T follicular helper cell (primary cell): Measurements from ENCODE around the gene ZMYND8.
A peak's percentile ranks its signal among the peaks of the same experiment; 100 is the strongest.
"Not testable (repeated sequence)": the region's sequence is repeated elsewhere in the genome, so short reads cannot be mapped to it uniquely, and the experiment has no call there.

ENCODE experiments used
- DNase-seq: peaks from one replicate; pipeline ENCODE4 v3.0.0-alpha.2; 2020; ENCODE audit warnings: low read depth
- total RNA-seq, 2 experiments: gene quantifications; one replicate each; lab custom pipeline; 2026; lab: John Stamatoyannopoulos, UW

ZMYND8 gene
- 18.2 to 46.4 reads per million in 2 experiments for total RNA-seq

GRCh38 chr20:47356526-47357295 lies at the start of gene ZMYND8:
TSS of gene ZMYND8 (minus strand) at chr20:47356699. CDS start at chr20:47356670, 29 bp downstream.
- peak; percentile 86 for DNase-seq

DNA sequence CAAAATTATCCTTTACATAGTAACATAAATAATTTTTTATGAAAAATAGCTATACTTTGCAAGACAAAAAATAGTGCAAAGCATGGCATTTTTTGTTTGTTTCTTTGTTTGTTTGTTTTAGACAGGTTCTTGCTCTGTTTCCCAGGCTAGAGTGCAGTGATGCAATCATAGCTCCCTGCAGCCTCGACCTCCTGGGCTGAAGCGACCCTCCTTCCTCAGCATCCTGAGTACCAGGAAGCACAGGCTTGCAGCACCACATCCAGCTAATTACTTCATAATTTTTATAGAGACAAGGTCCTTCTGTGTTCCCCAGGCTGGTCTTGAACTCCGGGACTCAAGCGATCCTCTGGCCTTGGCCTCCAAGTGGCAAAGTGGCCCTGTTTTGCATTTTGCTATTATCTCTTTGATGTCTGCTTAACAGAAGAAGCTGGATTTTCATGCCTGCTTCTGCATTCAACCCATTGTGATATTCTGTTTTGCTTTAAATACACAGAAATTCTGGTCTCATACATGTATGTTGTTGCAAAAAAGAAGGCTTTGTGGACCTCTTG lies 49.4 kb upstream of the ZMYND8 start:
- DNase-seq, result no peak

GRCh38 chr20:47400685-47401084 lies 44.2 kb upstream of the ZMYND8 start:
- no peak for DNase-seq

DNA sequence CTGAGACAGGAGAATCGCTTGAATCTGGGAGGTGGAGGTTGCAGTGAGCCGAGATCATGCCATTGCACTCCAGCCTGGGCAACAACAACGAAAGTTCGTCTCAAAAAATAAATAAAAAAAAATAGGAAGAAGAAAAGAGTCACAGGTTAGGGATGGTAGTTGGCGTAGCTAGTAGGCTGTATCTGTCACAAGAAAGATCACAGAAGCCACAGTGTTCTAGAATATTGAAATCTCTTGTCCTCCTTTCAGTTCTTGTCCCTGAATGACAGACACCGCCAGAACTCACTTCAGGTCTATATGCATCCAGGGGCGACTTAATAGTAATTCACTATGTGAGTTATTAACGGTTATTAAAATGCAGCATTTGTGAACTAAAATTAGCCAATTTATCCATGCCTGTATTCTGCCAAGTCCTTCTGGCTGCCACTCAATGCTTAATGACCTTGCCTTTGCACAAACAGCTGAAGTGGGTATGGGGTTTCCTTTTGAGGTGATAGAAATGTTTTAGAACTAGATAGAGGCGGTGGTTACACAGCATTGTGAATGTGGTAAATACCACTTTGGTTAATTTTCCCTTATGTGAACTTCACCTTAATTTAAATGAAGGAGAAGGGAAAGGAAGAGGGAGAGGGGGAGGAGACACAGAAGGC lies 41.3 kb upstream of the ZMYND8 start:
- no peak for DNase-seq

DNA sequence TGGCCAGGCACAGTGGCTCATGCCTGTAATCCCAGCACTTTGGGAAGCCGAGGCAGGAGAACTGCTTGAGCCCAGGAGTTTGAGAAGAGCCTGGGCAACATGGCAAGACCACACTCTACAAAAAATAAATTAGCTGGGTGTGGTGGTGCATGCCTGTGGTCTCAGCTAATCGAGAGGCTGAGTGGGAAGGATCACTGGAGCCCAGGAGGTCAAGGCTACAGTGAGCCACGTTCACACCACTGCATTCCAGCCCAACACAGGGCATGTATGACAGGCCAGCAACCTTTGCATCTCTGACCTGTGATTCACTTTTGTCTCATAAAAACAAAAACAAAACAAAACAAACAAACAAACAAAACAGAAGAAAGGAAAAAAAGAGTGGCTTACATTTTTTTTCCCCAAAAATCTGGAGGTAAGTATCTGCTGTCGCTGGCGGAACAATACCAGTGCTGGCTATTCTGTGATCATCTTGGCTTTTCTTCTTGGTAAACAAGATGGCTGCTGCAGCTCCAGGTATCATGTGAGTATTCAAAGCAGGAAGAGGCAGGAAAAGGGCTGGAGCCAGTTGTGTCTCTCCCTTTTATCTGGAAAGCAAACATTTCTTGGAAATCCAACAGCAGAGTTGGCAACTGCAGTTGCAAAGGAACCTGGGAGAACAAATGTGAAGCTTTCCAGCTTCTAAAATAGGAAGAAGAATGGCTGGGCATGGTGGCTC lies 40.4 kb upstream of the ZMYND8 start:
- no peak for DNase-seq

GRCh38 chr20:47393796-47394514 lies 37.5 kb upstream of the ZMYND8 start:
- DNase-seq, result not testable (repeated sequence)

DNA sequence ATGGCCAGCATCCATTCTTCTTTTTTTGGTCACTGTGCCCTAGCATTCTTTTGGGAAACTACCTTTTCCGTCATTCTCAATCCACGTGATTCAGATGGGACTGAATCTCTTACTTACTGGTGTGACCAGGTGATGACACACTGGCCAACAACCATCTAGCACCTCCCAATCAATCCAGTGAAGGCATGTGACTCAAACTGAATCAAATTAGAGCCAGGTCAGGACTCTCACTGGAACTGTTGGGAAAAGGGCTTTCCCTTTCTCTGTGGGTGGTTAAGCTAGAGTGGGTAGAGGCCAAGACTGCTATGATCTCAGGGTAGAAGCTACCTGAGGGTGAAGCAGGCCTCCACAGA lies 36.2 kb upstream of the ZMYND8 start:
- DNase-seq, result no peak

- DNase-seq, result no peak
Measured at GRCh38 chr20:47392015-47392720, 35.7 kb upstream of the ZMYND8 start.

DNA sequence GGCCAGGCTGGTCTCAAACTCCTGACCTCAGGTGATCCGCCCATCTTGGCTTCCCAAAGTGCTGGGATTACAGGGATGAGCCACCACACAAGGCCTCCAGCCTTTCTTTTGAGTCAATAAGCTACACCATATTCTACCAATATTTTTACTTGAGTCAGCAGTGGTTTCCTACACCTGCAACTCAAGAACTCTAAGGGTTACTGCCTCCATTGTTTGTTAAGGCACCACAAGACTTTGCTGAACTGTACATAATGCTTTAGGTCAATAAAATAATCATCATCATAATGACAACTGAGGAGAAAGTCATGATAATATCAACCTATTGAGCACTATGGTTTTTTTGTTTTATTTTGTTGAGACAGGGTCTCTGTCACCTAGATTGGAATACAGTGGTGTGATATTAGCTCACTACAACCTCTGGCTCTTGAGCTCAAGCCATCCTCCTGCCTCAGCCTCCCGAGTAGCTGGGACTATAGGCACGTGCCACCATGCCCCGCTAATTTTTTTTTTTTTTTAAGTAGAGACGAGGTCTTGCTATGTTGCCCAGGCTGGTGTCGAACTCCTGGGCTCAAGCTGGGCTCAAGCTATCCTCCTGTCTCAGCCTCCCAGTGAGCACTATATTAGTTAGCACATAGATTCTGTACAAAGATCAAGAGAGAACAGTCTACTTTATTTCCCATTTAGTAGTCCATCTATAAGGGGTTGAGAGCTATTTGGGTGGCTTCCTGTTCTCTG lies 34.9 kb upstream of the ZMYND8 start:
- DNase-seq, result no peak

GRCh38 chr20:47389867-47390347 lies 33.4 kb upstream of the ZMYND8 start:
- DNase-seq, result no peak

- DNase-seq, result not testable (repeated sequence)
Measured at GRCh38 chr20:47385968-47386367, 29.5 kb upstream of the ZMYND8 start.

- DNase-seq, result no peak
Measured at GRCh38 chr20:47382746-47383415, 26.4 kb upstream of the ZMYND8 start.

DNA sequence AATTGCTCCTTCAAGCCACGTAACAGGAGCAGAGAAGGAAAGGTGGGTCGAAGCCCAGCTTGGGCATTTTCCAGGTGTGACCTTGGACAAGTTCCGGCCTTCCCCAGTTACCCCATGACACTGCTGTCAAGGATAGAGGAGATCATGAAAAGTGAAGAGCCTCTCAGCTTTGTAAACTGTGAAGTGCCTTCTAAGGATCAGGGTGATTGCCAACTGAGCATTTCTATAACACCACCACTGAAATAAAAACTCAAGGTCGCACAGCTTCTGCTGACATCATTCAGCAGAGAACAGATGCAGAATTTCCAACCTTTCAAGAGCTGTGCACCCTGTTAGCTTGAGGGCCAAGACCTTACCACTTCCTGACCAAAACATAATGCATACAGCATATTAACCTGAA lies 24.0 kb upstream of the ZMYND8 start:
- DNase-seq, result no peak

- no peak for DNase-seq
Measured at GRCh38 chr20:47379433-47380150, 23.1 kb upstream of the ZMYND8 start.

DNA sequence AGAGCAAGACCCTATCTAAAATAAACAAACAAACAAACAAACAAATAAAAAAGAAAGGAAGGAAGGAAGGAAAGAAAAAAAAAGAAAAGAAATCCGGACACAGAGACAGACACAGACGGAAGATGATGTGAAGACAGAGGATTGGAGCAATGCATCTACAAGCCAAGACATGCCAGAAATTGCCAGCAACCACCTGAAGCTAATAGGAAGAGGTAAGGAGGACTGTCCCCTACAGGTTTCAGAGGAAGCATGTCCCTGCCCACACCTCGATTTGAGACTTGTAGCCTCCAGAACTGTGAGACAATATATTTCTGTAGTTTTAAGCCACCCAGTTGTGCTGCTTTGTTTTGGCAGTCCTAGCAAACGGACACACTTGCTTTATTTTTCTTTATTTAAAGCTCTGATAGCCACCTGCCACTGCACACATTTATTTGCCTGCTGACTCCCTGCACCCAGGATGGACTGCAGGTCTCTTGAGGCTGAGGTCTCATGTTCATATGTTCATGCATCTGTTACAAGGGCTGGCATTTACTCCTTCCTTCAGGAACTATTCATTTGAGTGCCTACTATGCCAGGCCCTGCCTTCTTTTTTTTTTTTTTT lies 20.7 kb upstream of the ZMYND8 start:
- no peak for DNase-seq

DNA sequence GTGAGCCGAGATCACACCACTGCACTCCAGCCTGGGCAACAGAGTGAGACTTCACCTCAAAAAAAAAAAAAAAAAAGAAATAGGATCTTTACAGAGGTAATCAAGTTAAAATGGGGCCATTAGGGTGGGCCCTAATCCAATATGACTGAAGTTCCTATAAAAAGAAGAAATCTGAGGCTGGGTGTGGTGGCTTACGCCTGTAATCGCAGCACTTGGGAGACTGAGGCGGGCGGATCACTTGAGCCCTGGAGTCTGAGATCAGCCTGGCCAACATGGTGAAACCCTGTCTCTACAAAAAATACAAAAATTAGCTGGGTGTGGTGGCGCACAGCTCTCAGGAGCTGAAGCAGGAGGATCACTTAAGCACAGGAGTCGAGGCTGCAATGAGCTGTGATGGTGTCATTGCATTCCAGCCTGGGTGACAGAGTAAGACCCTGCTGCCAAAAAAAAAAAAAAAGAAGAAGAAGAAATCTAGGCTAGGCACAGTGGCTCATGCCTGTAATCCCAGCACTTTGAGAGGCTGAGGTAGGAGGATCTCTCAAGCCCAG lies 19.7 kb upstream of the ZMYND8 start:
- DNase-seq, result not testable (repeated sequence)

DNA sequence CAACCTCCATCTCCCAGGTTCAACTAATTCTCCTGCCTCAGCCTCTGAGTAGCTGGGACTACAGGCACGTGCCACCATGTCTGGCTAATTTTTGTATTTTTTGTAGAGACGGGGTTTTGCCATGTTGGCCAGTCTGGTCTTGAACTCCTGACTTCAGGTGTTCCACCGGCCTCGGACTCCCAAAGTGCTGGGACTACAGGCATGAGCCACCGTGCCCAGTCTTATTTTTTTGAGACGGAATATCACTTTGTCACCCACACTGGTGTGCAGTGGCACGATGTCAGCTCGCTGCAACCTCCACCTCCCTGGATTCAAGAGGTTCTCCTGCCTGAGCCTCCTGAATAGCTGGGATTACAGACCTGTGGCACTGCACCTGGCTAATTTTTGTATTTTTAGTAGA lies 17.6 kb upstream of the ZMYND8 start:
- DNase-seq, result not testable (repeated sequence)

GRCh38 chr20:47373206-47373733 lies 16.8 kb upstream of the ZMYND8 start:
- no peak for DNase-seq
